Progenitor cell of endocrine pancreas (in vitro differentiated cells): ENCODE measurements around the gene EFCAB9. TPM values are rescaled to one million over a fixed set of nuclear protein-coding genes. Genes with fewer than 3 reads are reported as not detected.
"Not testable (repeated sequence)": the region's sequence is repeated elsewhere in the genome, so short reads cannot be mapped to it uniquely, and the experiment has no call there.

ENCODE experiments used
- DNase-seq: peaks from one replicate; pipeline ENCODE4 v3.0.0; 2021; ENCODE audit warnings: low spot score; ENCODE audit not compliant: unreplicated experiment
- H3K27ac Mint-ChIP-seq: 2 replicates; pipeline ENCODE4 v1.8.0; 2021; ENCODE audit warnings: mild to moderate bottlenecking, moderate library complexity, mixed read lengths
- H3K27me3 Mint-ChIP-seq: 2 replicates; pipeline ENCODE4 v1.8.0; 2021; ENCODE audit warnings: mixed read lengths
- H3K36me3 Mint-ChIP-seq: 2 replicates; pipeline ENCODE4 v1.8.0; 2022; ENCODE audit warnings: mixed read lengths; ENCODE audit not compliant: insufficient read depth
- H3K4me1 Mint-ChIP-seq: 2 replicates; pipeline ENCODE4 v1.8.0; 2021; ENCODE audit warnings: low read depth, mixed read lengths
- H3K4me3 Mint-ChIP-seq: 2 replicates; pipeline ENCODE4 v1.8.0; 2021; ENCODE audit warnings: low read depth, mild to moderate bottlenecking, moderate library complexity, mixed read lengths
- H3K9me3 Mint-ChIP-seq: 2 replicates; pipeline ENCODE4 v1.8.0; 2021; ENCODE audit warnings: low read depth, mixed read lengths
- total RNA-seq: library from RNA; stranded (reverse); gene quantifications from 2 replicates; pipeline ENCODE4 v1.2.1, GENCODE V29; 2021
- TF ChIP-seq, protein P1 (sequence below): fragments of 200-600 bp; sonication (generic); IDR thresholded peaks from one replicate; pipeline ENCODE4 v1.5.0; 2021; ENCODE audit warnings: antibody characterized with exemption, mild to moderate bottlenecking; ENCODE audit not compliant: unreplicated experiment

EFCAB9 gene
- total RNA-seq, 1 donor from 2014 or later = not detected

DNA sequence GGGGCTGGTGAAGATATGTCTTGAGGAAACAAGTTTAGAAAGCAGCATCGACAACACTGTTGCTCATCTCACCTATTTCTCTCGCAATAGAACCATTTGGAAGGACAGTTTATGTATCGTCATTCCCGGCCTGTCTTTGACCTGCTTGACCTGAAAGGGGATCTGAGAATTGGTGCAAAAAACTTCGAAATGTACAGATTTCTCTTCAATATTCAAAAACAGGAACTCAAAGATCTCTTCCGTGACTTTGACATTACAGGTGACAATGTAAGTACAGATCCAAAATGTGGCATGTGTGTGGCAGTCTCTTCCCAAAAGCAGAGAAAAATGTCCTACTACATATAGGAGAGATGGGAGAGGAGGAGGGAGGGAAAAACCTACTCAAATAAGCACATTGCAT lies 6.5 kb downstream of the EFCAB9 start:
- no peaks in the 10 kb centered on the region for H3K9me3 Mint-ChIP-seq
- no peak for DNase-seq
- H3K4me1 Mint-ChIP-seq = no peaks in the 10 kb centered on the region
- H3K36me3 Mint-ChIP-seq = no peaks in the 10 kb centered on the region
- peak overlapping the region; percentile 7 for H3K27ac Mint-ChIP-seq
- no peaks in the 10 kb centered on the region for H3K27me3 Mint-ChIP-seq
- no peak overlapping the region for H3K4me3 Mint-ChIP-seq
- TF ChIP-seq, protein P1, sequence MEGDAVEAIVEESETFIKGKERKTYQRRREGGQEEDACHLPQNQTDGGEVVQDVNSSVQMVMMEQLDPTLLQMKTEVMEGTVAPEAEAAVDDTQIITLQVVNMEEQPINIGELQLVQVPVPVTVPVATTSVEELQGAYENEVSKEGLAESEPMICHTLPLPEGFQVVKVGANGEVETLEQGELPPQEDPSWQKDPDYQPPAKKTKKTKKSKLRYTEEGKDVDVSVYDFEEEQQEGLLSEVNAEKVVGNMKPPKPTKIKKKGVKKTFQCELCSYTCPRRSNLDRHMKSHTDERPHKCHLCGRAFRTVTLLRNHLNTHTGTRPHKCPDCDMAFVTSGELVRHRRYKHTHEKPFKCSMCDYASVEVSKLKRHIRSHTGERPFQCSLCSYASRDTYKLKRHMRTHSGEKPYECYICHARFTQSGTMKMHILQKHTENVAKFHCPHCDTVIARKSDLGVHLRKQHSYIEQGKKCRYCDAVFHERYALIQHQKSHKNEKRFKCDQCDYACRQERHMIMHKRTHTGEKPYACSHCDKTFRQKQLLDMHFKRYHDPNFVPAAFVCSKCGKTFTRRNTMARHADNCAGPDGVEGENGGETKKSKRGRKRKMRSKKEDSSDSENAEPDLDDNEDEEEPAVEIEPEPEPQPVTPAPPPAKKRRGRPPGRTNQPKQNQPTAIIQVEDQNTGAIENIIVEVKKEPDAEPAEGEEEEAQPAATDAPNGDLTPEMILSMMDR = no peak

DNA sequence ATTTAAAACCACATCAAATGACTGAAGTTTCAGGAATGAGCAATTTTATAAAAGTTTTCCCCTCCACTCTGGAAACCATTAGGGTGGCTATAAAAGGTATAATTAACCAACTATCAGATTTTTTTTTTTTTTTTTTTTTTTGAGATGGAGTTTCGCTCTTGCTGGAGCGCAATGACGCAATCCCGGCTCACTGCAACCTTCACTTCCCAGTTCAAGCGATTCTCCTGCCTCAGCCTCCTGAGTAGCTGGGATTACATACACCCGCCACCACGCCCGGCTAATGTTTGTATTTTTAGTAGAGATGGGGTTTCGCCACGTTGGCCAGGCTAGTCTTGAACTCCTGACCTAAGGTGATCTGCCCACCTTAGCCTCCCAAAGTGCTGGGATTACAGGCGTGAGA lies 12.0 kb downstream of the EFCAB9 start:
- H3K4me1 Mint-ChIP-seq, H3K9me3 Mint-ChIP-seq, DNase-seq, H3K27ac Mint-ChIP-seq, H3K4me3 Mint-ChIP-seq, H3K27me3 Mint-ChIP-seq: not testable (repeated sequence)
- H3K36me3 Mint-ChIP-seq = peaks cover 12% of the 10 kb centered on the region

DNA sequence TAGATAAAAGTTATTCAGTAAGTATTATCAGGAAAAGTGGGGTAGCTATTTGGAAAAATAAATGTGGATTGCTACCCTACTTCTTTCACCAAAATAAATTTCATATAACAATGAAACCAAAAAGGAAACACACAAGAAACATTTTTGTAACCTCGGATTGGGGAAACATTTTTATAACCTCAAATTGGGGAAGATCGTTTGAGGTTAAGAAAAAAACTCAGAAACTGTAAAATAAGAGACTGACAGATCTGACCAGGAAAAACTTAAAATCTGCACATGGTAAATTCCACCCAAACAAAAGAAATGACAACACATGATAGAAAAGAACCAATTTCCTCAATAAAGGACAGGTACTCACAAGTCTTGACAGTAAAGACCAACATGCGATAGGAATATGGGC lies 13.5 kb downstream of the EFCAB9 start:
- TF ChIP-seq, protein P1 = no peak
- Mint-ChIP-seq H3K9me3 (no peaks in the 10 kb centered on the region), H3K27ac (no peak overlapping the region), H3K27me3 (no peaks in the 10 kb centered on the region), H3K36me3 (peaks cover 16% of the 10 kb centered on the region), H3K4me1 (peaks cover 4% of the 10 kb centered on the region), H3K4me3 (no peak overlapping the region)
- no peak for DNase-seq

DNA sequence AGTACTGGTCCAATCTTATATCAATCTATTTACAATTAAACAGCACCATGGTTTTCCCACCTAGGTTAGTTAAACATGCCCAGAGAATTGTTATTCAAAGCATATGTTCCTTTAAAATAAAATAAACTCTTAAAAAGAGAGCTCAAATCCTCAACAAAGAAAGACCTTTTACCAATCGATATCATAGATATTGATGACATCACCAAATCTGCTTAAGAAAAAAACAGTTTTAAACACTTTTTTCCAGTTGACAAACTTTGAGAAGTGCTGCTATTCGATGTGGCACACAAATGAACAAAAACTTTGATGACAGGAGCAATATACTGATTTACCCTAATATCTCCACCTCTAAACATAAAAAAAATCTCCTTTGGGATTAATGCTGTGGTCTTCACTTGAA lies 15.7 kb downstream of the EFCAB9 start:
- H3K4me1 Mint-ChIP-seq = peaks cover 4% of the 10 kb centered on the region
- H3K27me3 Mint-ChIP-seq = no peaks in the 10 kb centered on the region
- H3K36me3 Mint-ChIP-seq = peaks cover 21% of the 10 kb centered on the region
- DNase-seq = no peak
- no peak overlapping the region for H3K27ac Mint-ChIP-seq
- no peaks in the 10 kb centered on the region for H3K9me3 Mint-ChIP-seq
- TF ChIP-seq, protein P1 = no peak
- no peak overlapping the region for H3K4me3 Mint-ChIP-seq

DNA sequence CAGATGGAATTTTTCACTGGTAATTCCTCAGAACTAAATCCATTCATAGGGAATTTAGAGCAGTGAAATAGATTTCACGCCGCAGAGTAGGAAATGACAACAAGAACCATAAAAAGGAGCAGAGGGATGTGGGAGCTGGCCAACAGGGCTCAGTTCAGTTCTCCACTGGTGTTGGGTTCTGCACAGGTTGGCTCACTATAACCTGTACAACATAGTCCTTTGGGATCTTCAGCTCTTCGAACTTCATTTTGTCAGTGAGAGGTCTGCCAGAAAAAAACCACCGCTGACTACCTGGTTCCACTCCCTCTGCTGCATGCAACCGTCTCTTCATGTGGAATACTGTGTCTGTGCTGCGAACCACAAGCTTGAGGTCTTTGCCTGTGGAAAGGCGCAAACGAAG lies 17.7 kb downstream of the EFCAB9 start:
- no peak overlapping the region for H3K4me3 Mint-ChIP-seq

DNA sequence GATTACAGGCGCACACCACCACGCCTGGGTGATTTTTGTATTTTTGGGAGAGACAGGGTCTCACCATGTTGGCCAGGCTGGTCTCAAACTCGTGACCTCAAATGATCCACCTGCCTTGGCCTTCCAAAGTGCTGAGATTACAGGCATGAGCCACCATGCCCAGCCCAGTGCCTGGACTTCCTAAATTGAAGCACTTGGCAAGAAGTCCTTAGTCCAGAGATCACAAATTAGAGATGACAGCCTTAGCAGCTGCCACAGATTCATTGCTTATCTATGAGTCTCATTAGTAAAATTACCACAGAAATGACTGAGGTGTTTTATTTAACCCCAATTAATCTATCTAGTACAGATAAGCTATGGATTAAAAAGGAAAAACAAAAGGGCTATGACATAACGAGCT lies 19.2 kb downstream of the EFCAB9 start:
- TF ChIP-seq, protein P1 = no peak
- no peak overlapping the region for H3K27ac Mint-ChIP-seq
- H3K36me3 Mint-ChIP-seq = peaks cover 32% of the 10 kb centered on the region
- peaks cover 7% of the 10 kb centered on the region for H3K4me1 Mint-ChIP-seq
- DNase-seq = no peak
- H3K9me3 Mint-ChIP-seq = no peaks in the 10 kb centered on the region
- H3K4me3 Mint-ChIP-seq = no peak overlapping the region
- no peaks in the 10 kb centered on the region for H3K27me3 Mint-ChIP-seq

More for the DNA sequence above, 17.7 kb downstream of the EFCAB9 start:
- H3K27me3 Mint-ChIP-seq = no peaks in the 10 kb centered on the region
- H3K27ac Mint-ChIP-seq = peak overlapping the region; percentile 19
- no peaks in the 10 kb centered on the region for H3K9me3 Mint-ChIP-seq
- peaks cover 7% of the 10 kb centered on the region for H3K4me1 Mint-ChIP-seq
- TF ChIP-seq, protein P1 = no peak
- peaks cover 28% of the 10 kb centered on the region for H3K36me3 Mint-ChIP-seq
- DNase-seq = no peak
